Trophoblast cell (in vitro differentiated cells and primary cell): Measurements from ENCODE around the gene CPLX1.

Experiments
- DNase-seq, 2 donors: peaks; one replicate each; pipeline ENCODE4 v3.0.0-alpha.2; 2016
- H2AFZ ChIP-seq: 2 replicates; pipeline ENCODE4 v1.6.1; 2013; ENCODE audit warnings: low read length, moderate library complexity, mild to moderate bottlenecking; ENCODE audit not compliant: insufficient read depth, poor library complexity
- H2AK5ac ChIP-seq: 2 replicates; pipeline ENCODE4 v1.6.1; 2013; ENCODE audit warnings: mild to moderate bottlenecking, low read length
- H2BK120ac ChIP-seq: 2 replicates; pipeline ENCODE4 v1.6.1; 2013; ENCODE audit warnings: low read length, mild to moderate bottlenecking, moderate library complexity; ENCODE audit not compliant: insufficient read depth, poor library complexity
- H2BK12ac ChIP-seq: 2 replicates; pipeline ENCODE4 v1.6.1; 2013; ENCODE audit warnings: mild to moderate bottlenecking, low read length, moderate library complexity
- H2BK5ac ChIP-seq: 2 replicates; pipeline ENCODE4 v1.6.1; 2013; ENCODE audit warnings: low read length, low read depth, moderate library complexity, mild to moderate bottlenecking; ENCODE audit not compliant: poor library complexity
- H3K14ac ChIP-seq: 2 replicates; pipeline ENCODE4 v1.6.1; 2013; ENCODE audit warnings: mild to moderate bottlenecking, low read length
- H3K18ac ChIP-seq: 2 replicates; pipeline ENCODE4 v1.6.1; 2013; ENCODE audit warnings: mild to moderate bottlenecking, low read length
- H3K23ac ChIP-seq: 2 replicates; pipeline ENCODE4 v1.6.1; 2013; ENCODE audit warnings: low read length
- H3K27ac ChIP-seq: 2 replicates; pipeline ENCODE4 v1.5.1; 2013; ENCODE audit warnings: low read depth, mild to moderate bottlenecking, inconsistent platforms, low read length, moderate library complexity
- H3K27me3 ChIP-seq: 2 replicates; pipeline ENCODE4 v1.6.1; 2013; ENCODE audit warnings: inconsistent platforms, mild to moderate bottlenecking, low read length, moderate library complexity; ENCODE audit not compliant: insufficient read depth
- H3K36me3 ChIP-seq, 2 experiments: 1 replicate in 1 of 2; 2 replicates in 1 of 2; pipeline ENCODE4 v1.6.1; 2013; ENCODE audit warnings: low read length in 2 of 2, mild to moderate bottlenecking in 2 of 2, moderate library complexity in 1 of 2; ENCODE audit not compliant: insufficient read depth in 2 of 2, control insufficient read depth in 1 of 2
- H3K4ac ChIP-seq: 2 replicates; pipeline ENCODE4 v1.6.1; 2013; ENCODE audit warnings: low read depth, mild to moderate bottlenecking, low read length, moderate library complexity
- H3K4me1 ChIP-seq, 2 experiments: 1 replicate in 1 of 2; 2 replicates in 1 of 2; pipeline ENCODE4 v1.6.1; 2013; ENCODE audit warnings: low read length in 2 of 2, mild to moderate bottlenecking in 2 of 2, moderate library complexity in 1 of 2; ENCODE audit not compliant: insufficient read depth in 2 of 2, control insufficient read depth in 1 of 2
- H3K4me2 ChIP-seq: 2 replicates; pipeline ENCODE4 v1.6.1; 2013; ENCODE audit warnings: inconsistent platforms, mild to moderate bottlenecking, low read length, moderate library complexity
- H3K4me3 ChIP-seq: 2 replicates; pipeline ENCODE4 v1.5.1; 2013; ENCODE audit warnings: mild to moderate bottlenecking, low read depth, low read length, inconsistent platforms
- H3K79me1 ChIP-seq: one replicate; pipeline ENCODE4 v1.6.1; 2013; ENCODE audit warnings: low read length
- H3K79me2 ChIP-seq: 2 replicates; pipeline ENCODE4 v1.6.1; 2013; ENCODE audit warnings: low read length, mild to moderate bottlenecking; ENCODE audit not compliant: control insufficient read depth, insufficient read depth, poor library complexity
- H3K9ac ChIP-seq: 2 replicates; pipeline ENCODE4 v1.6.1; 2013; ENCODE audit warnings: mild to moderate bottlenecking, low read length
- H3K9me3 ChIP-seq: 2 replicates; pipeline ENCODE4 v1.6.1; 2013; ENCODE audit warnings: low read depth, mild to moderate bottlenecking, control low read depth, inconsistent platforms, low read length; ENCODE audit not compliant: insufficient read depth
- H4K12ac ChIP-seq: 2 replicates; pipeline ENCODE4 v1.6.1; 2013; ENCODE audit warnings: low read depth, mild to moderate bottlenecking, low read length, moderate library complexity
- H4K8ac ChIP-seq: 2 replicates; pipeline ENCODE4 v1.6.1; 2013; ENCODE audit warnings: low read depth, mild to moderate bottlenecking, low read length, moderate library complexity
- H4K91ac ChIP-seq: one replicate; pipeline ENCODE4 v1.6.1; 2013; ENCODE audit warnings: low read depth, mild to moderate bottlenecking, low read length, moderate library complexity
- WGBS: extraction: QIAGEN DNeasy Blood & Tissue Kit; methylation state at CpG from one replicate; pipeline ENCODE4 v1.1.7; 2013; ENCODE audit warnings: missing lambda C conversion rate; ENCODE audit not compliant: insufficient read length, insufficient coverage; ENCODE audit errors: extremely low coverage; 5-methylcytosine and 5-hydroxymethylcytosine counted together

Gene CPLX1

GRCh38 chr4:743463-744211, 82.3 kb downstream of the CPLX1 start:
- H3K27ac ChIP-seq: no peak overlapping the region
- WGBS: no CpG with 5 or more reads among the region's 22 CpGs
- H3K18ac ChIP-seq: no peak overlapping the region
- no peak overlapping the region for H3K4ac ChIP-seq
- H2AK5ac ChIP-seq: no peak overlapping the region
- H4K8ac ChIP-seq: no peak overlapping the region
- no peak overlapping the region for H3K14ac ChIP-seq
- no peak overlapping the region for H2BK12ac ChIP-seq
- H3K4me3 ChIP-seq: no peak overlapping the region
- no peak overlapping the region for H4K91ac ChIP-seq
- H3K4me2 ChIP-seq: no peak overlapping the region
- no peak overlapping the region for H3K23ac ChIP-seq
- H3K4me1 ChIP-seq: no peaks in the 10 kb centered on the region
- no peak overlapping the region for H2AFZ ChIP-seq
- no peaks in the 10 kb centered on the region for H3K79me1 ChIP-seq
- peak; percentile 40 to 75 for DNase-seq
- H4K12ac ChIP-seq: no peak overlapping the region
- H3K36me3 ChIP-seq: peaks cover 58 to 60% of the 10 kb centered on the region in 2 experiments
- no peaks in the 10 kb centered on the region for H3K9me3 ChIP-seq
- no peak overlapping the region for H2BK5ac ChIP-seq
- H3K27me3 ChIP-seq: no peaks in the 10 kb centered on the region
- no peak overlapping the region for H2BK120ac ChIP-seq
- H3K79me2 ChIP-seq: no peaks in the 10 kb centered on the region
- no peak overlapping the region for H3K9ac ChIP-seq

- Histone ChIP-seq H4K91ac (no peak overlapping the region), H2BK12ac (no peak overlapping the region), H3K27me3 (no peaks in the 10 kb centered on the region), H3K9me3 (no peaks in the 10 kb centered on the region), H2AK5ac (no peak overlapping the region), H2BK5ac (no peak overlapping the region), H3K4me3 (no peak overlapping the region), H3K23ac (no peak overlapping the region), H3K27ac (no peak overlapping the region), H3K9ac (no peak overlapping the region), H4K12ac (no peak overlapping the region), H3K18ac (no peak overlapping the region), H3K79me1 (no peaks in the 10 kb centered on the region), H3K4me1 (no peaks in the 10 kb centered on the region), H4K8ac (no peak overlapping the region), H3K14ac (no peak overlapping the region), H3K36me3 (peaks cover 56 to 58% of the 10 kb centered on the region in 2 experiments), H2BK120ac (no peak overlapping the region), H3K79me2 (no peaks in the 10 kb centered on the region), H3K4ac (no peak overlapping the region), H3K4me2 (no peak overlapping the region), H2AFZ (no peak overlapping the region)
- no CpG with 5 or more reads among the region's 26 CpGs for WGBS
- peak; percentile 61 to 79 for DNase-seq
These were observed 83.1 kb downstream of the CPLX1 start for GRCh38 chr4:742742-743311.

GRCh38 chr4:742096-742741, 83.7 kb downstream of the CPLX1 start:
- H3K18ac ChIP-seq: no peak overlapping the region
- no peak overlapping the region for H3K9ac ChIP-seq
- H3K79me2 ChIP-seq: no peaks in the 10 kb centered on the region
- H2AK5ac ChIP-seq: no peak overlapping the region
- peaks cover 58 to 60% of the 10 kb centered on the region in 2 experiments for H3K36me3 ChIP-seq
- H2AFZ ChIP-seq: no peak overlapping the region
- H3K9me3 ChIP-seq: no peaks in the 10 kb centered on the region
- DNase-seq: no peak
- no peak overlapping the region for H3K23ac ChIP-seq
- H3K4me2 ChIP-seq: no peak overlapping the region
- no peak overlapping the region for H3K27ac ChIP-seq
- H3K4ac ChIP-seq: no peak overlapping the region
- H2BK5ac ChIP-seq: no peak overlapping the region
- no peak overlapping the region for H3K4me3 ChIP-seq
- H3K79me1 ChIP-seq: no peaks in the 10 kb centered on the region
- no CpG with 5 or more reads among the region's 21 CpGs for WGBS
- H2BK120ac ChIP-seq: no peak overlapping the region
- H3K27me3 ChIP-seq: no peaks in the 10 kb centered on the region
- H4K8ac ChIP-seq: no peak overlapping the region
- H2BK12ac ChIP-seq: no peak overlapping the region
- H3K14ac ChIP-seq: no peak overlapping the region
- no peak overlapping the region for H4K91ac ChIP-seq
- H4K12ac ChIP-seq: no peak overlapping the region
- no peaks in the 10 kb centered on the region for H3K4me1 ChIP-seq

- WGBS: 100% methylated on average over 1 of the region's 19 CpGs
- H3K27me3 ChIP-seq: no peaks in the 10 kb centered on the region
- no peak overlapping the region for H3K4me3 ChIP-seq
These were observed 85.2 kb downstream of the CPLX1 start for GRCh38 chr4:740656-741282.

More at GRCh38 chr4:740656-741282, 85.2 kb downstream of the CPLX1 start:
- peaks cover 65 to 69% of the 10 kb centered on the region in 2 experiments for H3K36me3 ChIP-seq
- H4K8ac ChIP-seq: no peak overlapping the region
- no peak overlapping the region for H3K4me2 ChIP-seq
- no peak overlapping the region for H2AK5ac ChIP-seq
- H2BK5ac ChIP-seq: no peak overlapping the region
- no peak overlapping the region for H2BK120ac ChIP-seq
- H3K14ac ChIP-seq: no peak overlapping the region
- no peak overlapping the region for H3K9ac ChIP-seq
- DNase-seq: no peak
- no peaks in the 10 kb centered on the region for H3K79me1 ChIP-seq
- H2BK12ac ChIP-seq: no peak overlapping the region
- H3K18ac ChIP-seq: no peak overlapping the region
- H3K23ac ChIP-seq: no peak overlapping the region
- no peak overlapping the region for H3K4ac ChIP-seq
- H3K79me2 ChIP-seq: no peaks in the 10 kb centered on the region
- H3K9me3 ChIP-seq: no peaks in the 10 kb centered on the region
- no peak overlapping the region for H4K91ac ChIP-seq
- H2AFZ ChIP-seq: no peak overlapping the region
- H3K4me1 ChIP-seq: no peaks in the 10 kb centered on the region
- no peak overlapping the region for H4K12ac ChIP-seq
- no peak overlapping the region for H3K27ac ChIP-seq
